ENCODE results near the gene SPANXD.

The SPANXD gene

GRCh38 chrX:141652286-141652685, 46.3 kb downstream of the SPANXD start:
- Histone ChIP-seq H2BK5ac (ENCODE audit: low read depth, low read length, poor library complexity, severe bottlenecking) (no peak overlapping the region), H3K4ac (ENCODE audit: low read depth in 1 of 2, low read length in 2 of 2) (no peak overlapping the region), H2AK5ac (ENCODE audit: low read length, severe bottlenecking) (no peak overlapping the region), H3K14ac (ENCODE audit: low read length in 2 of 2) (no peak overlapping the region), H3K4me1 (ENCODE audit: control insufficient read depth, insufficient read depth, low read depth, low read length) (no peaks in the 10 kb centered on the region), H4K91ac (ENCODE audit: low read length) (no peak overlapping the region), H3K18ac (ENCODE audit: low read depth in 1 of 2, low read length in 2 of 2) (no peak overlapping the region), H2BK15ac (ENCODE audit: low read depth, poor library complexity, severe bottlenecking) (no peak overlapping the region), H3K23ac (ENCODE audit: low read length in 2 of 2) (no peak overlapping the region), H4K8ac (ENCODE audit: low read length) (no peak overlapping the region), H3K4me3 (ENCODE audit: insufficient read depth in 1 of 2, low read depth in 1 of 2, low read length in 2 of 2) (no peak overlapping the region), H3K9me3 (ENCODE audit: control insufficient read depth, low read length) (no peaks in the 10 kb centered on the region), H3K27me3 (ENCODE audit: control insufficient read depth in 1 of 2, insufficient read depth in 1 of 2, low read length in 2 of 2) (no peaks in the 10 kb centered on the region), H3K27ac (ENCODE audit: low read length, poor library complexity, severe bottlenecking) (no peak overlapping the region), H3K4me2 (ENCODE audit: low read length, poor library complexity, severe bottlenecking) (no peak overlapping the region), H3K79me1 (replicated peaks; ENCODE audit: low read length, poor library complexity, severe bottlenecking) (no peaks in the 10 kb centered on the region), H3K9ac (ENCODE audit: low read length) (no peak overlapping the region), H2BK12ac (ENCODE audit: low read length in 2 of 2) (no peak overlapping the region), H2BK120ac (ENCODE audit: low read depth, low read length) (no peak overlapping the region), H3K36me3 (ENCODE audit: control insufficient read depth in 1 of 2, insufficient read depth in 2 of 2, low read depth in 1 of 2, low read length in 2 of 2) (no peaks in the 10 kb centered on the region), H2AFZ (ENCODE audit: low read depth, low read length) (no peak overlapping the region)
- 84% methylated on average over 3 of the region's 5 CpGs for WGBS
- no peak for DNase-seq

Measured in mesenchymal stem cell (in vitro differentiated cells and primary cell).